B cell (primary cell): ENCODE data around the gene PLGRKT.

Experiments used
- CTCF ChIP-seq: fragments of 200-600 bp; IDR thresholded peaks from one replicate; pipeline ENCODE4 v1.8.0; 2022; ENCODE audit warnings: antibody characterized with exemption, mild to moderate bottlenecking
- EZH2 ChIP-seq: IDR thresholded peaks from 2 replicates; pipeline ENCODE4 v1.6.1; 2012; ENCODE audit warnings: borderline replicate concordance, low read depth, mild to moderate bottlenecking, moderate library complexity, low read length; ENCODE audit not compliant: insufficient read depth, poor library complexity, severe bottlenecking

GRCh38 chr9:5427005-5427404 lies 10.7 kb downstream of the PLGRKT start:
- TF ChIP-seq CTCF (no peak), EZH2 (no peak)
